Activated naive CD4-positive, alpha-beta T cell (primary cell): ENCODE measurements around the gene RIMBP2.

Experiments used
- DNase-seq, 4 experiments: peaks; one replicate each; lab custom pipeline; 2025; lab: John Stamatoyannopoulos, UW

The RIMBP2 gene

DNA sequence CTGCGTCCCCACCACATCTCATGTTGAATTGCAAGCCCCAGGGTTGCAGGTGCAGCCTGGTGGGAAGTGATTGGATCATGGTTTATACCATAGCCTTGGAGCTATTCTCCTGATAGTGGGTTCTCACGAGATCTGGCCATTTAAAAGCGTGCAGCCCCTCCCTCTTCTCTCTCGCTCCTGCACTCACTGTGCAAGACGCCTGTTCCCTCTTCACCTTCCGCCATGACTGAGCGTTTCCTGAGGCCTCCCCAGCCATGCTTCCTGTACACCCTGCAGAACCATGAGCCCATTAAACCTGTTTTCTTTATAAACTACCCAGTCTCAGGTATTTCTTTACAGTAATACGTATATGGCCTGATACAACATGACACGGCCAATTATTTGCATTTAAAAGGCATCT is 146.6 kb downstream of the RIMBP2 start:
- DNase-seq: no peak

GRCh38 chr12:130568501-130568900 is 147.6 kb downstream of the RIMBP2 start:
- DNase-seq: no peak

DNA sequence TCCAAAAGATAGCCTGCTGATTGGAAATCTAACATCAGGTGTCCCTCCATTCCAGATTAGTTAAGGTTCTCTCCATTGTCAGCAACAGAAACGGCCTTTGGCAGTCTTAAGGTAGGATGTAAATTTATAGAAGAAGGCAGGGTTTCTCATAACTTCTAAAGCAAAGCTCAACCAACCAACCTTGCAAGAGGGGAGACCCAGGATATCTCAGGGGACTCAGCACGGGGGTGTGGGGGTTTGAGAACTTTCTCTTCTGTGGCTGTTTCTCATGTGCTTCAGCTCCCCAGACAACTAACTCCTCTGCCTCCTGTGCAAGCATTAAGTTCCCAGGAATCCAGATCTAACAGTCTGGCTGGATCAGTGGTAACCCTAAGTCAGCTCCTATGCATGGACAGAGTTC is 148.1 kb downstream of the RIMBP2 start:
- no peak for DNase-seq

DNA sequence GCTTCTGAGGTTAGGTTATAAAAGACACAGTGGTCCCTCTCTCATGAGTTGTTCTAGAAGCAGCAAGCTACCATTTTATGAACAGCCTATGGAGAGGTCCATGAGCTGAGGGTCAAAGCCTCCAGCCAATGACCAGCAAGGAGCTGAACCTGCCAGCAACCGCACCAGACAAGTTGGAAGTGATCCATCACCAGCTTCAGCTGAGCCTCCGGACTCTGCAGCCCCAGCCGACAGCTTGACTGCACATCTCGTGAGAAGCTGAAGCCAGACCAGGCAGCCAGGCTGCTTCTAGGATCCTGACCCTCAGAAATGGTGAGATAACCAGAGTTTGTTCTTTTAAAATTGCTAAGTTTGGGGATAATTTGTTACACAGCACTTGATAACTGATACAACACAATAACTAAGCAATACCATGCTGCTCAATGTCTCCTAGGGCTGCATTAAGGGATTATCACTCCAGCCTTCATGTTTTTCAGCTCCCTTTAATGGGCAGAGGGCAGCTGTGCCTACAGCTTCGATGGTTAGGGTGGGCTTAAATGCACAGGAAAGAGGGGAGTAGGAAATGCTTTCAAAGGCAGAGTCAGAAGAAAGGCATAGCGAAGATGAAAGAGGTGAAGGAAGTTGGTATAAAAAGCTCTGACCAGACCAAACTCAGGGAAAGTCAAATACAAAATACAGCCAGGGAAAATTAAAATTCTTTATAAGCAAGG is 149.5 kb downstream of the RIMBP2 start:
- no peak for DNase-seq

DNA sequence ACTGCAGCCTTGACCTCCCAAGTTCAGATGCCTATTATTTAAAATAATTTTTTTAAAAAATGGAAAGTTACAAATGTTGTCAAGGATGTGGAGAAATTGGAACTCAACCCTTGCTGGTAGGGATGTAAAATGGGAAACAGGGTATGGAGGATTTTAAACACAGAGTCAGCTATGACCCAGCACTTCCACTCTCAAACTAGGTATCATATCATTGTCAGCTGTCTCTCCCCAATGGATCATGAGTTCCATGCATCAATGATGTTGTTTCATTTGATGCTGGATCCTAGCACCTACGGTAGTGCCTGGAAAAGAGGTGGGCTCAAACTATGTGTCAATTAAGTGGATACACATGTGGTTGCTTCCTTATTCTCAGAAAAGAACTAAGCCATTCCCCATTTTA is 150.9 kb downstream of the RIMBP2 start:
- no peak for DNase-seq

DNA sequence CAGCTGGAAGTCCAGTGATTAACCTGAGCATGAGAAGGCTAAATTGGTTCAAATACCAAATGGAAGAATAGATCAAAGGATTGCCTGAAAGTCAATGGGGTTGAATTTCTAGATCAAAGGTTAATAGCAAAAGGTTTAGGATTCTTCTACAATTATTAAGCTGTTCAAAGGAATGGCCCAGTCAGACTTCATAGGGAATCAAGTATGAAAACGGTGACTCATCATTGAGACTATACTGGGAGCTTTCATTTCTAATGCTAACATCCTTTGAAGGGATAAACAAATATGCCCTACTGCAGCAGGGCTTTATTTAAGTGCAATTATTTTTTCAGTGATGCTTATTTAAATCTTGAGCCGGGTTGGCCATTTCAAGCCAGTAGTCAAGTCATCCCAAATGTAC is 152.8 kb downstream of the RIMBP2 start:
- no peak for DNase-seq

- DNase-seq: no peak
These were observed 153.4 kb downstream of the RIMBP2 start for GRCh38 chr12:130562716-130563115.

DNA sequence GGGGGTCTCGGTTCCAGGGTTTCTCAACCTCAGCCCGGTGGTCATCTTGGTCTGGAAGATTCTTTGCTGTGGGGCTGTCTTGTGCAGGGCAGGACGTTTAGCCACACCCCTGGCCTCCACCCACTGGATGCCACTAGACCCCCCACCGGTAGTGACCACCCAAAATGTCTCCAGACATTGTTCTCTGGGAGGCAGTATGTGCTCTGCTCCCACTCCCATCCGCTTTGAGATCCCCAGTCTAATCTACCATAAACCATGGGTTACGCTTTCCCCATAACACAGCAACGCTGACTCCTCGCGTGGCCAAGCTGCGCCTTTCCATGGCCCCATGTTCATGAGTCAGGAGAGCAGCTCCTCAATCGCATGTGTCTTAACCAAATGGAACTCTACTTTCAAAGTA is 155.8 kb downstream of the RIMBP2 start:
- no peak for DNase-seq

- no peak for DNase-seq
These were observed 156.3 kb downstream of the RIMBP2 start for GRCh38 chr12:130559806-130560205.

DNA sequence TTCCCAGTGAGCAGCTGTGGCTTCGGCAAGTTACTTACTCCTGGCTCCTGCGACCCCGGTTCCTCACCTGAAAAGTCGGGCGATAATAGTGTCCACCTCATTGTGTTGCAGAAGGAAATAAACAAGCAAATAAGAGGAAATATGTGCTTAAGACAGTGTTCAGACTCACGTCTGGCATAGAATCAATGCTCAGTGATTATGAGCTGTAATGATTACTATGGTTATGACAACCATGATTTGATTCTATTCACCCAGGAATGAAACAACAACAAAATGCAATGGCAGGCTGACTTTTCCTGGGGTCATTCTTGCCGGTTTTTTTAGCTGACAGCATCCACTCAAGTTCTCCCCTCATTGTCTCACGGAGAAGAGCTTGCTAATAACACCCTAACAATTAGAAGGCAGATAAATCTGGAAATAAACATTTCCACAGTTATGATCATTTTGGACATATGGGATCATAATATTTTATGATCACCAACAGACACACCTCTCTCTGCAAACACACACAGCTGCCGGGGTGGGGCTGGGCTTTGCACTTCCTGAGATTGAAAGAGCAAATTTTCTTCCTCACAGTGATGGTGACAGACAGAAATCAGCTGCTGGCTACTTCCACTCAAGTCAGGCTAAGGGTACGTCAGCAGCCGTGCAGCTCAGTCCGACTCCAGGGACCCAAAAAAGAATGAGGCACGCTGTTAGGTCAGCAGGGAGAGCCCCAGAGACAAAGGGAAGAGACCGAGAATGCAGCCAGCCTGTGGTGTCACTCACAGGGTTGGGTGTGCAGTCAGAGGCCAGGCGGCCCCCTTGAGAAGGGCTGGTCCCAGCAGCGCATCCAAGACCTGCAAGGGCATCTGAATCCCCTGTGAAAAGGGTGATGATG is 158.0 kb downstream of the RIMBP2 start:
- no peak for DNase-seq

- DNase-seq: no peak
These were observed 158.9 kb downstream of the RIMBP2 start for GRCh38 chr12:130557201-130557600.

- DNase-seq: no peak
These were observed 159.5 kb downstream of the RIMBP2 start for GRCh38 chr12:130556486-130557055.

GRCh38 chr12:130555628-130556485 is 160.2 kb downstream of the RIMBP2 start:
- DNase-seq: no peak

DNA sequence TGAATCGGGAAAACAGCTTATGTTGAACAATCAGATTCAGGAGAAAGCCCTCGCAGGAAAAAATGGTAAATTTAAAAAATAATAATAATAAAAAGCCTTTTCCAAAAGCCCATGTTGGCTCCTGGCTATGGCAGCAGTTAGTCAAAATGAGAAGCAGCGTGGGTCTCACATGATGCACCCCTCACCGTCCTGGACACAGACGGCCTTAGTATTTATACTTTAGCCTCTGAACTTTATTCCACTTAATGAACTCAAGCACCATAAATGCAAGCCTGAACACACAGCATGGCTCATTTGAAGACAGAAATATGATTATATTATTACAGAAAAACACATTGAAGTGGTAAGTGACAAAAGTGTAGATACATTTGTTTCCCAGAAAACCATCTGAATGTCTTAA is 160.9 kb downstream of the RIMBP2 start:
- no peak for DNase-seq

- no peak for DNase-seq
These were observed 163.6 kb downstream of the RIMBP2 start for GRCh38 chr12:130552483-130552996.

DNA sequence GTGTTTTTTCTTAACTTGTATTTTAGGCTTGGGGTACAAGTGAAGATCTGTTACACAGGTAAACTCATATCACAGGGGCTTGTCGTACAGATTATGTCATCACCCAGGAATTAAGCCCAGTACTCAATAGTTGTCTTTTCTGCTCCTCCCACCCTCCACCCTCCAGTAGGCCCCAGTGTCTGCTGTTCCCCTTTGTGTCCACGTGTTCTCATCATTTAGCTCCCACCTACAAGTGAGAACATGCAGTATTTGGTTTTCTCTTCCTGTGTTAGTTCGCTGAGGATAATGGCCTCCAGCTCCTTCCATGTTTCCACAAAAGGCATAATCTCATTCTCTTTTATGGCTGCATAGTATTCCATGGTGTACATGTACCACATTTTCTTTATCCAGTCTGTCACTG is 166.7 kb downstream of the RIMBP2 start:
- no peak for DNase-seq

DNA sequence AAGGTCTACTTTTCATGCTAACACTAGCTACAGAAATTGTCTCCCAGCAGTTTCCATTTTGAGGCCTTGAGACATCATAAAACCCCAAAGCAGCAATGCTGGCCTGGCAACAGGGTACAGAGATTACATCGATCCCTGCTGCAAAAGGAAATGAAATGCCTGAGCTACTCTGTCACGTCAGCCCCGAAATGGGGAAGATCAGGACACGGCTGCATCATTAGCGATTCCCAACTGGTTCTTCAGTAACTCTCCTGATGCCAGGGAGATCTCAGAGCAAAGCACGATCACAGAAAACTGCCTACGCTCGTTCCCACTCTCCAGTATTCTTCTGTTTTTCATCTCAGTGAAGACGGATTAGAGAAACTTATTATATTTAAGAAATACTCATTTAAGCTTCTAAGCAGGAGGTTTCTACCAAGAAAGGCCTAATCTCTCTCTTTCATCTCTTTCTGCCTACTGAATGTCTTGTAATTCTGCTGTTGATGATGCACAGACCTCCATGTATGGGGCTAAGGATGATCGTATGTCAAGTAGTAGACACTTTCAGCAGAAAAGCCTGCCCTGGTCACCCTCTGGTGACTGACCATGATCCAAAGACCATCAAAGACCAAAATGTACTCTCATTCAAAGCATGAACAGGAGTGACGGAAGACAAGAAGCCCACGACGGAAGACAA is 168.5 kb downstream of the RIMBP2 start:
- DNase-seq: no peak

- DNase-seq: no peak
These were observed 169.6 kb downstream of the RIMBP2 start for GRCh38 chr12:130546494-130546893.

- no peak for DNase-seq
These were observed 170.6 kb downstream of the RIMBP2 start for GRCh38 chr12:130545475-130545874.

DNA sequence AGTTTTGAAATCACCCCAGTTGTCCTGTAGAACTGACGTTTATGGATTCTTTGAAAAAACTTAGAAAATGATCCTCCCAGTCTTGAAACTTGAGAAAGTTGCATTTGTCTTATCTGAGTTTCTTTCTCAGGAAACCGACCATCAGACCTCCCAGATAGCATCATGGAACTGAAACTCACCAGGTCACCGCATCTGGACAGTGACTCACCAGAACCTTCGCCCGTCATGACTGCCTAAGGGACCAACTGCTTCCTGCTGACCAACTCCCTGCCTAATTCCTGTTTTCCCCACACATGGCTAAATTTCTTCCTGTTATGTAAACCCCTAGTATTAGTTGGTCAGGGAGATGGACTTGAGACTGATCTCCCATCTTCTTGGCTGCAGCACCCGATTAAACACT is 175.7 kb downstream of the RIMBP2 start:
- no peak for DNase-seq

DNA sequence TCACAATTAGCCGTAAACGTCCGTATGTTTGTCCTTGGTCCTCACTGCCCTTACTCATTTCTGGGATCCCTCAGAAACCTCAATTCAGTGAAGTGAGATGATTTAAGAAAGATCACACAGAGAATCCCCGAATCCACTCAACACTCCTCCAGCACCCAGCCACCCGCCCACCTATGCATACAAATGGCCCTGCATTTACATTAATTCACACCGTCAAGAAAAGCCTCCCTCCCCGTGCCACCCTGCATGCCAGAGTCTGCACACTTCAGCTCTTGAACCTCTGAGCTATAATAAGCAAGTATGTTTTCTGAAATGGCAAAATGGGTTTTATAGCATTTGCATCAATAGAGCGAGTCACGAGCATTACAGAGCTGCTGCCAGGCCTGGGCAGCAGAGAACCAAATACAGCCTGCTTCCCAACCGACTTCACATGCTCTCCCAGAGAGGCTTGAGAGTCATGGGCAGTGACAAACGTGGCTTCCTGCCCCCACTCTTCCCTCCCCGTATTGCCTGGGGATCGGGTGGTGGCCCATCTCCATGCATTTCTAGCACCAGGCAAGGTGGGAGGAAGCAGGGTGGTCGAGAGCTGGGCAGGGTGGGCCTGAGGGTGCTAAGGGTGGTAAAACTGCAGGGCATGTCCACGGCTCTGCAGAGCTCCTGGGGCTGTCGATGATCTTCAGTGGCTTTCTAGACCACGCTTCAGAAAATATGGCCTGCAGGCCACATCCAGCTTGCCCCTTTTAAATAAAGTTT is 177.6 kb downstream of the RIMBP2 start:
- no peak for DNase-seq
